Measurements from ENCODE around the gene ADARB2.

DNA sequence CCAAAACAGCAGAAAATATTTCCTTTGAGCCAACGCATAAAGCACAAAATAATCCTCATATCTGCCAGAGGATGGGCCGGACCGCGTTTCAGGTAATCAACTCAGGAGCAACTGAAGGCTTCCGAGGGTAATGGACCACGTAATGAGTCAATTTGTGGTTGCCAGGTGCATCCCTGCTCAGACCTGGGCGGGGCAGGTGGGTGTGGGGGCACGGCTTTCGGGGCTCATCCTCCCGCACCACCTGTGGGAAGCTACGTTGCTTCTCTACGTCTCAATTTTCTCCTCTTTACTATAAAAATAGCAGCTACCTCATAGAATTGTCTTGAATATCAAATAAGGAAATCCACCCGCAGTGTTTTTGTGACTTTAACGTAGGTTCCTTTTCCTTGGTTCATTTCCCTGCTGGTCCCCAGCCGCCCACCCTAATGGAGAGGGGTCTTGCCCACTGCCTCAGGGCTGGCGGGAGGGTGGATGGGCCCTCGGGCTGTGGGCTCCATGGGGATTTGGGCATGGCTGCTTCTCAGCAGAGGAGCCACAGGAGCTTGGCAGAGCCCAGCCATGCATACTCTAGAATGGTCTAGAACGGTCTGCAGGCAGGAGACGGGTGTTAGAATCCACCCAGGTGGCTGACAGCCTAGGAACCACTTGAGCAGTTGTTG lies 324.7 kb downstream of the ADARB2 start:
- TF ChIP-seq, protein P1, sequence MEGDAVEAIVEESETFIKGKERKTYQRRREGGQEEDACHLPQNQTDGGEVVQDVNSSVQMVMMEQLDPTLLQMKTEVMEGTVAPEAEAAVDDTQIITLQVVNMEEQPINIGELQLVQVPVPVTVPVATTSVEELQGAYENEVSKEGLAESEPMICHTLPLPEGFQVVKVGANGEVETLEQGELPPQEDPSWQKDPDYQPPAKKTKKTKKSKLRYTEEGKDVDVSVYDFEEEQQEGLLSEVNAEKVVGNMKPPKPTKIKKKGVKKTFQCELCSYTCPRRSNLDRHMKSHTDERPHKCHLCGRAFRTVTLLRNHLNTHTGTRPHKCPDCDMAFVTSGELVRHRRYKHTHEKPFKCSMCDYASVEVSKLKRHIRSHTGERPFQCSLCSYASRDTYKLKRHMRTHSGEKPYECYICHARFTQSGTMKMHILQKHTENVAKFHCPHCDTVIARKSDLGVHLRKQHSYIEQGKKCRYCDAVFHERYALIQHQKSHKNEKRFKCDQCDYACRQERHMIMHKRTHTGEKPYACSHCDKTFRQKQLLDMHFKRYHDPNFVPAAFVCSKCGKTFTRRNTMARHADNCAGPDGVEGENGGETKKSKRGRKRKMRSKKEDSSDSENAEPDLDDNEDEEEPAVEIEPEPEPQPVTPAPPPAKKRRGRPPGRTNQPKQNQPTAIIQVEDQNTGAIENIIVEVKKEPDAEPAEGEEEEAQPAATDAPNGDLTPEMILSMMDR (IDR thresholded peaks at IDR 0.05; ENCODE audit: insufficient read depth, low read length) = no peak
- no peak for TF ChIP-seq POLR2AphosphoS5 (IDR thresholded peaks at IDR 0.05; ENCODE audit: low read depth)

Data from HL-60 (cell line).